ENCODE measurements around the gene QRICH1. TPM values are rescaled to one million over a fixed set of nuclear protein-coding genes. Genes with fewer than 3 reads are reported as not detected.

Gene QRICH1
- total RNA-seq, 1 experiment from 2014 or later, result 123 TPM

- no peaks in the 10 kb centered on the region for H3K9me3 Mint-ChIP-seq
- DNase-seq (ENCODE audit: low spot score) (peak; percentile 81), ATAC-seq (peak; percentile 72)
- peaks cover 5% of the 10 kb centered on the region for H3K27me3 Mint-ChIP-seq (ENCODE audit: low read depth)
- peak; percentile 40; the same call in 1 of the 2 replicates for TF ChIP-seq E2F5 (CRISPR knock-in tag; IDR thresholded peaks at IDR 0.05)
- peak; percentile 97 for TF ChIP-seq PRDM15 (CRISPR knock-in tag; IDR thresholded peaks at IDR 0.05)
- peak; percentile 50 for TF ChIP-seq SP1 (CRISPR knock-in tag; conservative IDR thresholded peaks at IDR 0.05)
- 0 out of 2 replicates have a peak, but pooled peaks have one; percentile 7 for TF ChIP-seq HMGA2 (CRISPR knock-in tag; IDR thresholded peaks at IDR 0.05)
- TF ChIP-seq ZNF512 (CRISPR knock-in tag; IDR thresholded peaks at IDR 0.05; ENCODE audit: borderline replicate concordance), result no peak
- no peak for TF ChIP-seq IRF2 (CRISPR knock-in tag; IDR thresholded peaks at IDR 0.05; ENCODE audit: borderline replicate concordance, low read depth)
- no peak for TF ChIP-seq ZNF281 (CRISPR knock-in tag; IDR thresholded peaks at IDR 0.05)
- ChIA-PET CTCF (interaction anchor here (0.6 to 3.4 kb wide), 11 partner anchors 13 to 393 kb away, joined by 3 to 36 read pairs (median 4); partner anchors contain the start of genes KLHDC8B, NDUFAF3, QRICH1 and USP19), POLR2A (interaction anchor here (0.5 to 1.5 kb wide), 9 partner anchors 13 to 477 kb away, joined by 3 to 9 read pairs (median 5); partner anchors contain the start of genes IMPDH2, KLHDC8B, QRICH1 and USP19)
- H3K27ac Mint-ChIP-seq, result peak overlapping the region; percentile 89
- H3K4me3 Mint-ChIP-seq, result peak overlapping the region; percentile 89
- peaks cover 12% of the 10 kb centered on the region for H3K4me1 Mint-ChIP-seq
- H3K36me3 Mint-ChIP-seq, result no peaks in the 10 kb centered on the region
Measured at GRCh38 chr3:49133226-49133951, 39.5 kb upstream of the QRICH1 start.

- peak; percentile 81 for DNase-seq (ENCODE audit: low spot score)
- H3K9me3 Mint-ChIP-seq, result no peaks in the 10 kb centered on the region
- ChIA-PET POLR2A (interaction anchor here (0.5 to 1.5 kb wide), 8 partner anchors 12 to 478 kb away, joined by 3 to 6 read pairs (median 4); partner anchors contain the start of genes KLHDC8B, QRICH1, USP19 and USP4), CTCF (interaction anchor here (0.5 to 3.4 kb wide), 17 partner anchors 12 to 469 kb away, joined by 3 to 36 read pairs (median 5); partner anchors contain the start of genes KLHDC8B, NDUFAF3, QRICH1 and USP19)
- H3K4me1 Mint-ChIP-seq, result peaks cover 12% of the 10 kb centered on the region
- H3K36me3 Mint-ChIP-seq, result no peaks in the 10 kb centered on the region
- peak within 1 kb of the TSS; percentile 89 for H3K4me3 Mint-ChIP-seq
- H3K27ac Mint-ChIP-seq, result peak within 1 kb of the TSS; percentile 89
- ATAC-seq, result peak; percentile 66
- no peaks in the 10 kb centered on the region; the same call in none of the 2 replicates for H3K27me3 Mint-ChIP-seq (ENCODE audit: low read depth)
- TF ChIP-seq FOXK1 (CRISPR knock-in tag; IDR thresholded peaks at IDR 0.05), result peak; percentile 70
- TF ChIP-seq CREB1 (CRISPR knock-in tag; IDR thresholded peaks at IDR 0.05), result no peak
- no peak for TF ChIP-seq ESRRA (CRISPR knock-in tag; IDR thresholded peaks at IDR 0.05; ENCODE audit: borderline replicate concordance)
- 0 out of 2 replicates have a peak, but pooled peaks have one; percentile 29 for TF ChIP-seq TEAD4 (CRISPR knock-in tag; IDR thresholded peaks at IDR 0.05)
- TF ChIP-seq SP1 (CRISPR knock-in tag; conservative IDR thresholded peaks at IDR 0.05), result peak; percentile 65
- 0 out of 2 replicates have a peak, but pooled peaks have one; percentile 38 for TF ChIP-seq TEAD1 (CRISPR knock-in tag; IDR thresholded peaks at IDR 0.05)
- TF ChIP-seq PRDM15 (CRISPR knock-in tag; IDR thresholded peaks at IDR 0.05), result peak; percentile 98
- peak; percentile 54; the same call in 1 of the 2 replicates for TF ChIP-seq KAT7 (CRISPR knock-in tag; IDR thresholded peaks at IDR 0.05; ENCODE audit: borderline replicate concordance)
- peak; percentile 18; the same call in 1 of the 2 replicates for TF ChIP-seq MAX (CRISPR knock-in tag; IDR thresholded peaks at IDR 0.05)
- 0 out of 2 replicates have a peak, but pooled peaks have one; percentile 38 for TF ChIP-seq SMAD4 (CRISPR knock-in tag; IDR thresholded peaks at IDR 0.05)
Measured at GRCh38 chr3:49132437-49133225, 38.8 kb upstream of the QRICH1 start, which contains the start of gene LAMB2. Gene LAMB2, minus strand, starts transcription at chr3:49133050. Its CDS starts 183 bp downstream, at chr3:49132867.

Measured in WTC11 (cell line).